ENCODE results near the gene KCNH2.

DNA sequence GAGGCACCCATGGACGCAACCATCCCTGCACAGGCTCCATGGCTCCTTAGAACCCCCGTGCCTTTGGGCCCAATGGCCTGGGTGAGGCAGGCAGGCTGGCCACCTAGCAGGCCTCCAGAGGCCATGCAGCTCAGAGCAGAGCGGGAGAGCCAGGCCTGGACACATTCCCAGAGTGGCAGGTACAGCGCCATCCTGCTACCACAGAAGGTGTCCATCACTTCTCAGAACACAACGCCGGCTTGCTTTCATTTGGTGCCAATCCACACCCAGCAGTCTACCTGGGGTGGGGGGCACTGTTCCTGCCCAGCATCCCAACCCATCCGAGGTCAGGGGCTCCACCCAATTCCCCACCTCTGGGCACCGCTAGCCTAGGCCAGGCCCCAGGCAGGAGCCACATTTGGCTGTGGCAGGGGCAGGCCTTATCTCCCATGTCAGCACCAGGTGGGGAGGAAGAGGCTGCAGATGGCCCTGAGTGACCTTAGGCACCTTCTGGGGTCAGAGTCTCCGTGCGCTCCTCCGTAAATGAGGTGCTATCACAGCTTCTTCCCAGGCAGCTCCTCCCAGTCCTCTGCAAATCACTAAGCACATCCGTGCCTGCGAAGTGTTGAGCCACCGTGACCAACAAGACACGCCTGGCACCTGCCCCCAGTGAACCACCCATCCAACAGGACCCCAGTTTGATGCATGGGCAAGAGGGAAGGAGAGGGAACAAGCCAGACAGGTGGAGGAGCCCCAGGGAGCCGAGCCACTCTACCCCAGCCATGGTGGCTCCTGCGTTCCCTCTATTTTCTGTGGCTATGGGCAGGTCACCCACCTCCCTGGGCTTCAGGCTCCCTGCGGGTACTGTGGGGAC lies 14.2 kb downstream of the KCNH2 start:
- TF ChIP-seq TARDBP (IDR thresholded peaks at IDR 0.05; ENCODE audit: borderline replicate concordance) (no peak), CHD1 (IDR thresholded peaks at IDR 0.05; ENCODE audit: low read depth, low read length) (no peak), FOXM1 (IDR thresholded peaks at IDR 0.05; ENCODE audit: low read depth, low read length) (no peak), SMC3 (IDR thresholded peaks at IDR 0.05; ENCODE audit: borderline replicate concordance, low read length) (no peak), POLR2AphosphoS5 (IDR thresholded peaks at IDR 0.05; ENCODE audit: low read length) (no peak), ESRRA (IDR thresholded peaks at IDR 0.05; ENCODE audit: low read length) (no peak), ATF7 (IDR thresholded peaks at IDR 0.05; ENCODE audit: low read depth) (no peak), JUND (IDR thresholded peaks at IDR 0.05; ENCODE audit: low read depth, low read length) (no peak)
- TF ChIP-seq, protein P1, sequence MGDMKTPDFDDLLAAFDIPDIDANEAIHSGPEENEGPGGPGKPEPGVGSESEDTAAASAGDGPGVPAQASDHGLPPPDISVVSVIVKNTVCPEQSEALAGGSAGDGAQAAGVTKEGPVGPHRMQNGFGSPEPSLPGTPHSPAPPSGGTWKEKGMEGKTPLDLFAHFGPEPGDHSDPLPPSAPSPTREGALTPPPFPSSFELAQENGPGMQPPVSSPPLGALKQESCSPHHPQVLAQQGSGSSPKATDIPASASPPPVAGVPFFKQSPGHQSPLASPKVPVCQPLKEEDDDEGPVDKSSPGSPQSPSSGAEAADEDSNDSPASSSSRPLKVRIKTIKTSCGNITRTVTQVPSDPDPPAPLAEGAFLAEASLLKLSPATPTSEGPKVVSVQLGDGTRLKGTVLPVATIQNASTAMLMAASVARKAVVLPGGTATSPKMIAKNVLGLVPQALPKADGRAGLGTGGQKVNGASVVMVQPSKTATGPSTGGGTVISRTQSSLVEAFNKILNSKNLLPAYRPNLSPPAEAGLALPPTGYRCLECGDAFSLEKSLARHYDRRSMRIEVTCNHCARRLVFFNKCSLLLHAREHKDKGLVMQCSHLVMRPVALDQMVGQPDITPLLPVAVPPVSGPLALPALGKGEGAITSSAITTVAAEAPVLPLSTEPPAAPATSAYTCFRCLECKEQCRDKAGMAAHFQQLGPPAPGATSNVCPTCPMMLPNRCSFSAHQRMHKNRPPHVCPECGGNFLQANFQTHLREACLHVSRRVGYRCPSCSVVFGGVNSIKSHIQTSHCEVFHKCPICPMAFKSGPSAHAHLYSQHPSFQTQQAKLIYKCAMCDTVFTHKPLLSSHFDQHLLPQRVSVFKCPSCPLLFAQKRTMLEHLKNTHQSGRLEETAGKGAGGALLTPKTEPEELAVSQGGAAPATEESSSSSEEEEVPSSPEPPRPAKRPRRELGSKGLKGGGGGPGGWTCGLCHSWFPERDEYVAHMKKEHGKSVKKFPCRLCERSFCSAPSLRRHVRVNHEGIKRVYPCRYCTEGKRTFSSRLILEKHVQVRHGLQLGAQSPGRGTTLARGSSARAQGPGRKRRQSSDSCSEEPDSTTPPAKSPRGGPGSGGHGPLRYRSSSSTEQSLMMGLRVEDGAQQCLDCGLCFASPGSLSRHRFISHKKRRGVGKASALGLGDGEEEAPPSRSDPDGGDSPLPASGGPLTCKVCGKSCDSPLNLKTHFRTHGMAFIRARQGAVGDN (IDR thresholded peaks at IDR 0.05) = no peak
- TF ChIP-seq, protein P2, sequence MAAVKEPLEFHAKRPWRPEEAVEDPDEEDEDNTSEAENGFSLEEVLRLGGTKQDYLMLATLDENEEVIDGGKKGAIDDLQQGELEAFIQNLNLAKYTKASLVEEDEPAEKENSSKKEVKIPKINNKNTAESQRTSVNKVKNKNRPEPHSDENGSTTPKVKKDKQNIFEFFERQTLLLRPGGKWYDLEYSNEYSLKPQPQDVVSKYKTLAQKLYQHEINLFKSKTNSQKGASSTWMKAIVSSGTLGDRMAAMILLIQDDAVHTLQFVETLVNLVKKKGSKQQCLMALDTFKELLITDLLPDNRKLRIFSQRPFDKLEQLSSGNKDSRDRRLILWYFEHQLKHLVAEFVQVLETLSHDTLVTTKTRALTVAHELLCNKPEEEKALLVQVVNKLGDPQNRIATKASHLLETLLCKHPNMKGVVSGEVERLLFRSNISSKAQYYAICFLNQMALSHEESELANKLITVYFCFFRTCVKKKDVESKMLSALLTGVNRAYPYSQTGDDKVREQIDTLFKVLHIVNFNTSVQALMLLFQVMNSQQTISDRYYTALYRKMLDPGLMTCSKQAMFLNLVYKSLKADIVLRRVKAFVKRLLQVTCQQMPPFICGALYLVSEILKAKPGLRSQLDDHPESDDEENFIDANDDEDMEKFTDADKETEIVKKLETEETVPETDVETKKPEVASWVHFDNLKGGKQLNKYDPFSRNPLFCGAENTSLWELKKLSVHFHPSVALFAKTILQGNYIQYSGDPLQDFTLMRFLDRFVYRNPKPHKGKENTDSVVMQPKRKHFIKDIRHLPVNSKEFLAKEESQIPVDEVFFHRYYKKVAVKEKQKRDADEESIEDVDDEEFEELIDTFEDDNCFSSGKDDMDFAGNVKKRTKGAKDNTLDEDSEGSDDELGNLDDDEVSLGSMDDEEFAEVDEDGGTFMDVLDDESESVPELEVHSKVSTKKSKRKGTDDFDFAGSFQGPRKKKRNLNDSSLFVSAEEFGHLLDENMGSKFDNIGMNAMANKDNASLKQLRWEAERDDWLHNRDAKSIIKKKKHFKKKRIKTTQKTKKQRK (IDR thresholded peaks at IDR 0.05; ENCODE audit: low read depth, low read length) = no peak
